ENCODE data around the gene PSMB7.
"Not testable (repeated sequence)": the region's sequence is repeated elsewhere in the genome, so short reads cannot be mapped to it uniquely, and the experiment has no call there.

The PSMB7 gene

DNA sequence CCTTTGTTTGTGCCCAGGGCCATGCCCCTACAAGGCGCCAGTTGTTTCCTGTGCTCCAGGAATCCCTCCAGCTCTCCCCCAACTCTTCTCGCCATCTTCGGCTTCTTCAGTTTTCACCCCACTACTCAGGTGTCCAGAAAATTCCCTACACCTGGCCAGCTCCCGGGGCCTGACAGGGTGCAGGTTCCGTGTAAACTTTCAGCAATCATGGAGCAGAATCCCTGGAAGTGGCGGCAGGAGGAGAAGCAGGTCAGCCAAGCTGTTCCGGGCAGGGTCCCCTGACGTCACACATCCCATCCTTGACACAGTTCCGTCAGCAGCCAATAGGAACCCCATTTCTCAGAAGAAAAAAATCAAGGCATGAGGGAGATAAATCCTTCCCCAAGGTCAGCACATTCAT lies 22.8 kb upstream of the PSMB7 start:
- H3K4me3 ChIP-seq (ENCODE audit: low read length) = no peak overlapping the region
- TF ChIP-seq, protein P1, sequence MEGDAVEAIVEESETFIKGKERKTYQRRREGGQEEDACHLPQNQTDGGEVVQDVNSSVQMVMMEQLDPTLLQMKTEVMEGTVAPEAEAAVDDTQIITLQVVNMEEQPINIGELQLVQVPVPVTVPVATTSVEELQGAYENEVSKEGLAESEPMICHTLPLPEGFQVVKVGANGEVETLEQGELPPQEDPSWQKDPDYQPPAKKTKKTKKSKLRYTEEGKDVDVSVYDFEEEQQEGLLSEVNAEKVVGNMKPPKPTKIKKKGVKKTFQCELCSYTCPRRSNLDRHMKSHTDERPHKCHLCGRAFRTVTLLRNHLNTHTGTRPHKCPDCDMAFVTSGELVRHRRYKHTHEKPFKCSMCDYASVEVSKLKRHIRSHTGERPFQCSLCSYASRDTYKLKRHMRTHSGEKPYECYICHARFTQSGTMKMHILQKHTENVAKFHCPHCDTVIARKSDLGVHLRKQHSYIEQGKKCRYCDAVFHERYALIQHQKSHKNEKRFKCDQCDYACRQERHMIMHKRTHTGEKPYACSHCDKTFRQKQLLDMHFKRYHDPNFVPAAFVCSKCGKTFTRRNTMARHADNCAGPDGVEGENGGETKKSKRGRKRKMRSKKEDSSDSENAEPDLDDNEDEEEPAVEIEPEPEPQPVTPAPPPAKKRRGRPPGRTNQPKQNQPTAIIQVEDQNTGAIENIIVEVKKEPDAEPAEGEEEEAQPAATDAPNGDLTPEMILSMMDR (conservative IDR thresholded peaks at IDR 0.05; ENCODE audit: low read depth, low read length) = no peak
- DNase-seq (ENCODE audit: low read depth) = no peak

DNA sequence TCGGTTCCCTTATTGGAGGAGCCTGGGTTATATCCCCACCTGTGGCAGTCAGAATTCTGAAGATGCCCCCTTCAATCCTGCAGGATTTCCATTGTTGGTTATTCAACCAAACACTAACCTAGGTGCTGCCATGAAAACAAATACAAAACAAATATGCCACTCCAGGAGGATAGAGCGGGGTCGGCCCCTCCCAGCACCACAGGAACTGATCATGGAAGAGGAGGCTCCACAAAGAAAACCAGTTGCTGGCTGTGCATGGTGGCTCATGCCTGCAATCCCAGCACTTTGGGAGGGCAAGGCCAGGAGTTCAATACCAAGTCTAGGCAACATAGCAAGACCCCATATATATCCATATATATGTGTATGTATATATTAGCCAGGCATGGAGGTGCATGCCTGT lies 21.8 kb upstream of the PSMB7 start:
- TF ChIP-seq, protein P1 (conservative IDR thresholded peaks at IDR 0.05; ENCODE audit: low read depth, low read length) = no peak
- no peak overlapping the region for H3K4me3 ChIP-seq (ENCODE audit: low read length)
- DNase-seq (ENCODE audit: low read depth) = no peak

- TF ChIP-seq, protein P1 (conservative IDR thresholded peaks at IDR 0.05; ENCODE audit: low read depth, low read length) = no peak
- H3K4me3 ChIP-seq (ENCODE audit: low read length) = no peak overlapping the region
- DNase-seq (ENCODE audit: low read depth) = no peak
Observed at GRCh38 chr9:124436320-124436719, 21.1 kb upstream of the PSMB7 start.

- no peak overlapping the region for H3K4me3 ChIP-seq (ENCODE audit: low read length)
- no peak for DNase-seq (ENCODE audit: low read depth)
- TF ChIP-seq, protein P1 (conservative IDR thresholded peaks at IDR 0.05; ENCODE audit: low read depth, low read length) = no peak
Observed at GRCh38 chr9:124429530-124429867, 14.3 kb upstream of the PSMB7 start.

DNA sequence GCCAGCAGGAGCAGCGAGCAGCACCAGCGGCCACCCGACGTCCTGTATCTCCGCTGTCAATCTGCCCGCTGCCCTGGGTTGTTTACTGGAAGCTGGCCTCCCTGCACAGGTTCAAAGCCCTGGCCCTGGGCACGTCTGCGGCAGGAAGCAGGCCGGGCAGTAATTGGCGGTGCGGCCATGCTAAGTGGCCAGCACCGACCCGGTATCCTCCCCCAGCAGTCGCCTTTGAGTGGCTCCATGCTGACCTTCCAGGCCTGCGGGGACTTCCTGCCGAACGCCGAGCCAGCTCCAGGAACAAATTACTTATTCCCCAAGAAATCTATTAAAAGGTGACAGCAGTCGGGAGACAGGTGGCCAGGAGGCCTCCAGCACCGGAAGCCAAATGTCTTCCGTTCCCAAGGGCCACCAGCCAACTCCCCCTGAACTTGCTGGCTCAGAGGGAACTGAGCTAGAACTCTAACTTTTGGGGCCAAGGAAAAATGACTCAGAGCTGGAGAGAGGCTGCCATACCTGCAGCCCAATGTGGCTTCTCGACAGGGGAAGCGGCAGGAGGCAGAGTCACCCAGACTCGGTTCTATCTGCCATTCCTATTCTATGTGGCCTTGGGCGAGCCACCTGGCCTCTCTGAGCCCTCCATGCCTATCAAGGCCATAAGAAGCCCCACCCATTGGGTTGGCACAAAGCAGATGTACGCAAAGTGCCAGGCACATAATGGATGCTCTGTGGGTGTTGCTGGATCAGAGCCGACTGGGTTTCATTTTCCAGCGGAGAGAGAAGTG lies 13.7 kb upstream of the PSMB7 start:
- TF ChIP-seq, protein P1 (conservative IDR thresholded peaks at IDR 0.05; ENCODE audit: low read depth, low read length) = no peak
- no peak for DNase-seq (ENCODE audit: low read depth)
- no peak overlapping the region for H3K4me3 ChIP-seq (ENCODE audit: low read length)

- H3K4me3 ChIP-seq (ENCODE audit: low read length) = no peak overlapping the region
- TF ChIP-seq, protein P1 (conservative IDR thresholded peaks at IDR 0.05; ENCODE audit: low read depth, low read length) = no peak
- no peak for DNase-seq (ENCODE audit: low read depth)
Observed at GRCh38 chr9:124427281-124427680, 12.0 kb upstream of the PSMB7 start.

GRCh38 chr9:124426361-124426760 lies 11.1 kb upstream of the PSMB7 start:
- TF ChIP-seq, protein P1 (conservative IDR thresholded peaks at IDR 0.05; ENCODE audit: low read depth, low read length) = no peak
- no peak for DNase-seq (ENCODE audit: low read depth)
- no peak overlapping the region for H3K4me3 ChIP-seq (ENCODE audit: low read length)

DNA sequence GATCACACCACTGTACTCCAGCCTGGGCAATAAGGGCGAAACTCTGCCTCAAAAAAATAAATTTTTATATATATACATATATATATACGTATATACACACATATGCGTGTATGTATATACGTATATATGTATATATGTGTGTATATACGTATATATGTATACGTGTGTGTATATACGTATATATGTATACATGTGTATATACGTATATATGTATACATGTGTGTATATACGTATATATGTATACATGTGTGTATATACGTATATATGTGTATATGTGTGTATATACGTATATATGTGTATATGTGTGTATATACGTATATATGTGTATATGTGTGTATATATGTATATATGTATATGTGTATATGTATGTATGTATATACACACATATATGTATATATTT lies 10.5 kb upstream of the PSMB7 start:
- not testable (repeated sequence) for H3K4me3 ChIP-seq (ENCODE audit: low read length); DNase-seq (ENCODE audit: low read depth)
